Activated CD8-positive, alpha-beta memory T cell treated with anti-CD3 and anti-CD28 coated beads, Interleukin-2, amount 10 ng/mL, durations not matched to agents 7 days and 5 days (primary cell): ENCODE data around the gene AFF2. TPM values are rescaled to one million over a fixed set of nuclear protein-coding genes. Genes with fewer than 3 reads are reported as not detected.

Experiments used
- ATAC-seq: fragments of 150-1000 bp; cut with Tn5 transposase; one replicate; pipeline ENCODE4 v1.10.0; 2021; ENCODE audit warnings: moderate library complexity
- CTCF ChIA-PET: fragments of 350-600 bp; sonication (Branson Sonifier 250); formaldehyde crosslinking; loops from one replicate; lab custom pipeline; 2021; ENCODE audit warnings: antibody characterized with exemption; lab: Charles Lee
- DNase-seq: peaks from one replicate; pipeline ENCODE4 v3.0.0-alpha.2; 2020
- H3K27ac Mint-ChIP-seq: one replicate; pipeline ENCODE4 v1.8.0; 2021; ENCODE audit warnings: mild to moderate bottlenecking, mixed read lengths
- H3K27me3 Mint-ChIP-seq: one replicate; pipeline ENCODE4 v1.8.0; 2021; ENCODE audit warnings: mixed read lengths
- H3K36me3 Mint-ChIP-seq: one replicate; pipeline ENCODE4 v1.8.0; 2021; ENCODE audit warnings: mild to moderate bottlenecking, mixed read lengths
- H3K4me1 Mint-ChIP-seq: one replicate; pipeline ENCODE4 v1.8.0; 2021; ENCODE audit warnings: mixed read lengths
- H3K4me3 Mint-ChIP-seq: one replicate; pipeline ENCODE4 v1.8.0; 2021; ENCODE audit warnings: mild to moderate bottlenecking, moderate library complexity, mixed read lengths
- H3K9me3 Mint-ChIP-seq: one replicate; pipeline ENCODE4 v1.8.0; 2022; ENCODE audit warnings: low read depth, mixed read lengths
- total RNA-seq, 2 experiments: library from RNA; stranded (reverse); gene quantifications; one replicate each; pipeline ENCODE4 v1.2.3, GENCODE V29; 2021

Gene AFF2
- total RNA-seq, 2 experiments from 2014 or later, result 0.42 to 0.61 TPM

- no peaks in the 10 kb centered on the region for H3K36me3 Mint-ChIP-seq
- ATAC-seq (no peak), DNase-seq (no peak)
- no peak overlapping the region for H3K27ac Mint-ChIP-seq
- no peak overlapping the region for H3K4me3 Mint-ChIP-seq
- no peaks in the 10 kb centered on the region for H3K9me3 Mint-ChIP-seq
- no peaks in the 10 kb centered on the region for H3K27me3 Mint-ChIP-seq
- CTCF ChIA-PET, result no interaction called here
- no peaks in the 10 kb centered on the region for H3K4me1 Mint-ChIP-seq
These were observed 197.8 kb downstream of the AFF2 start for GRCh38 chrX:148698221-148698620.

- Mint-ChIP-seq H3K4me1 (no peaks in the 10 kb centered on the region), H3K9me3 (no peaks in the 10 kb centered on the region), H3K36me3 (no peaks in the 10 kb centered on the region), H3K27ac (no peak overlapping the region), H3K27me3 (no peaks in the 10 kb centered on the region), H3K4me3 (no peak overlapping the region)
- CTCF ChIA-PET, result no interaction called here
- ATAC-seq, result no peak
- no peak for DNase-seq
These were observed 199.6 kb downstream of the AFF2 start for GRCh38 chrX:148700021-148700420.

GRCh38 chrX:148713981-148714380 lies 213.6 kb downstream of the AFF2 start:
- ATAC-seq (no peak), DNase-seq (no peak)
- Mint-ChIP-seq H3K27ac (no peak overlapping the region), H3K36me3 (no peaks in the 10 kb centered on the region), H3K4me1 (no peaks in the 10 kb centered on the region), H3K4me3 (no peak overlapping the region), H3K27me3 (no peaks in the 10 kb centered on the region), H3K9me3 (no peaks in the 10 kb centered on the region)
- CTCF ChIA-PET, result no interaction called here

- Mint-ChIP-seq H3K4me3 (no peak overlapping the region), H3K36me3 (no peaks in the 10 kb centered on the region), H3K27me3 (no peaks in the 10 kb centered on the region), H3K4me1 (no peaks in the 10 kb centered on the region), H3K27ac (no peak overlapping the region), H3K9me3 (no peaks in the 10 kb centered on the region)
- CTCF ChIA-PET, result no interaction called here
- ATAC-seq, result no peak
- no peak for DNase-seq
These were observed 214.9 kb downstream of the AFF2 start for GRCh38 chrX:148715361-148715760.

GRCh38 chrX:148722966-148723365 lies 222.5 kb downstream of the AFF2 start:
- Mint-ChIP-seq H3K4me3 (no peak overlapping the region), H3K36me3 (no peaks in the 10 kb centered on the region), H3K27me3 (no peaks in the 10 kb centered on the region), H3K4me1 (no peaks in the 10 kb centered on the region), H3K9me3 (no peaks in the 10 kb centered on the region), H3K27ac (no peak overlapping the region)
- CTCF ChIA-PET, result no interaction called here
- DNase-seq, result no peak
- no peak for ATAC-seq

- H3K4me1 Mint-ChIP-seq, result no peaks in the 10 kb centered on the region
- ATAC-seq, result no peak
- no peak overlapping the region for H3K27ac Mint-ChIP-seq
- no peak overlapping the region for H3K4me3 Mint-ChIP-seq
- CTCF ChIA-PET, result no interaction called here
- H3K27me3 Mint-ChIP-seq, result no peaks in the 10 kb centered on the region
- H3K36me3 Mint-ChIP-seq, result no peaks in the 10 kb centered on the region
- no peaks in the 10 kb centered on the region for H3K9me3 Mint-ChIP-seq
- DNase-seq, result no peak
These were observed 223.1 kb downstream of the AFF2 start for GRCh38 chrX:148723551-148723950.

- no peaks in the 10 kb centered on the region for H3K36me3 Mint-ChIP-seq
- H3K27me3 Mint-ChIP-seq, result no peaks in the 10 kb centered on the region
- DNase-seq, result no peak
- no peaks in the 10 kb centered on the region for H3K4me1 Mint-ChIP-seq
- CTCF ChIA-PET, result no interaction called here
- H3K4me3 Mint-ChIP-seq, result no peak overlapping the region
- ATAC-seq, result no peak
- no peaks in the 10 kb centered on the region for H3K9me3 Mint-ChIP-seq
- H3K27ac Mint-ChIP-seq, result no peak overlapping the region
These were observed 228.5 kb downstream of the AFF2 start for GRCh38 chrX:148728901-148729300.

GRCh38 chrX:148732743-148733142 lies 232.3 kb downstream of the AFF2 start:
- CTCF ChIA-PET, result no interaction called here
- Mint-ChIP-seq H3K36me3 (no peaks in the 10 kb centered on the region), H3K27ac (no peak overlapping the region), H3K4me1 (no peaks in the 10 kb centered on the region), H3K27me3 (no peaks in the 10 kb centered on the region), H3K4me3 (no peak overlapping the region), H3K9me3 (no peaks in the 10 kb centered on the region)
- DNase-seq, result no peak
- ATAC-seq, result no peak

- H3K4me3 Mint-ChIP-seq, result no peak overlapping the region
- H3K36me3 Mint-ChIP-seq, result no peaks in the 10 kb centered on the region
- H3K9me3 Mint-ChIP-seq, result no peaks in the 10 kb centered on the region
- ATAC-seq (no peak), DNase-seq (no peak)
- H3K27me3 Mint-ChIP-seq, result no peaks in the 10 kb centered on the region
- CTCF ChIA-PET, result no interaction called here
- no peak overlapping the region for H3K27ac Mint-ChIP-seq
- H3K4me1 Mint-ChIP-seq, result peaks cover 1% of the 10 kb centered on the region
These were observed 241.0 kb downstream of the AFF2 start for GRCh38 chrX:148741441-148741840.

GRCh38 chrX:148755111-148755510 lies 254.7 kb downstream of the AFF2 start:
- ATAC-seq (no peak), DNase-seq (no peak)
- CTCF ChIA-PET, result no interaction called here
- H3K36me3 Mint-ChIP-seq, result no peaks in the 10 kb centered on the region
- no peak overlapping the region for H3K27ac Mint-ChIP-seq
- H3K9me3 Mint-ChIP-seq, result no peaks in the 10 kb centered on the region
- H3K4me3 Mint-ChIP-seq, result no peak overlapping the region
- H3K27me3 Mint-ChIP-seq, result no peaks in the 10 kb centered on the region
- H3K4me1 Mint-ChIP-seq, result no peaks in the 10 kb centered on the region

GRCh38 chrX:148763896-148764295 lies 263.5 kb downstream of the AFF2 start:
- no peaks in the 10 kb centered on the region for H3K4me1 Mint-ChIP-seq
- DNase-seq, result no peak
- CTCF ChIA-PET, result no interaction called here
- no peaks in the 10 kb centered on the region for H3K36me3 Mint-ChIP-seq
- no peaks in the 10 kb centered on the region for H3K9me3 Mint-ChIP-seq
- no peak for ATAC-seq
- H3K27me3 Mint-ChIP-seq, result no peaks in the 10 kb centered on the region
- H3K27ac Mint-ChIP-seq, result no peak overlapping the region
- no peak overlapping the region for H3K4me3 Mint-ChIP-seq

- Mint-ChIP-seq H3K27me3 (no peaks in the 10 kb centered on the region), H3K27ac (no peak overlapping the region), H3K4me3 (no peak overlapping the region)
These were observed 267.9 kb downstream of the AFF2 start for GRCh38 chrX:148768296-148768695.

GRCh38 chrX:148771440-148771839 lies 271.0 kb downstream of the AFF2 start:
- Mint-ChIP-seq H3K27ac (no peak overlapping the region), H3K36me3 (no peaks in the 10 kb centered on the region), H3K4me1 (no peaks in the 10 kb centered on the region), H3K9me3 (no peaks in the 10 kb centered on the region), H3K4me3 (no peak overlapping the region), H3K27me3 (no peaks in the 10 kb centered on the region)
- ATAC-seq, result no peak
- DNase-seq, result no peak
- CTCF ChIA-PET, result no interaction called here

More at GRCh38 chrX:148768296-148768695, 267.9 kb downstream of the AFF2 start:
- ATAC-seq (no peak), DNase-seq (no peak)
- no peaks in the 10 kb centered on the region for H3K9me3 Mint-ChIP-seq
- H3K4me1 Mint-ChIP-seq, result no peaks in the 10 kb centered on the region
- CTCF ChIA-PET, result no interaction called here
- no peaks in the 10 kb centered on the region for H3K36me3 Mint-ChIP-seq

GRCh38 chrX:148774276-148774675 lies 273.9 kb downstream of the AFF2 start:
- H3K36me3 Mint-ChIP-seq, result no peaks in the 10 kb centered on the region
- DNase-seq (no peak), ATAC-seq (no peak)
- no peaks in the 10 kb centered on the region for H3K27me3 Mint-ChIP-seq
- no peaks in the 10 kb centered on the region for H3K4me1 Mint-ChIP-seq
- no peak overlapping the region for H3K4me3 Mint-ChIP-seq
- CTCF ChIA-PET, result no interaction called here
- H3K9me3 Mint-ChIP-seq, result no peaks in the 10 kb centered on the region
- no peak overlapping the region for H3K27ac Mint-ChIP-seq

GRCh38 chrX:148784137-148784536 lies 283.7 kb downstream of the AFF2 start:
- DNase-seq (no peak), ATAC-seq (no peak)
- H3K36me3 Mint-ChIP-seq, result no peaks in the 10 kb centered on the region
- CTCF ChIA-PET, result no interaction called here
- H3K27ac Mint-ChIP-seq, result no peak overlapping the region
- H3K4me1 Mint-ChIP-seq, result no peaks in the 10 kb centered on the region
- H3K9me3 Mint-ChIP-seq, result no peaks in the 10 kb centered on the region
- H3K4me3 Mint-ChIP-seq, result no peak overlapping the region
- no peaks in the 10 kb centered on the region for H3K27me3 Mint-ChIP-seq
